HG03025 (cell line): Measurements from ENCODE around the gene CAPN7.

Experiments
- ATAC-seq: cut with Tn5 transposase; IDR thresholded peaks from one replicate; pipeline ENCODE4 v1.9.1; 2021; ENCODE audit warnings: mild to moderate bottlenecking, moderate library complexity; ENCODE audit not compliant: unreplicated experiment, low FRiP score

The CAPN7 gene

GRCh38 chr3:15292765-15293522, 86.9 kb downstream of the CAPN7 start:
- no peak for ATAC-seq

GRCh38 chr3:15294929-15295328, 88.9 kb downstream of the CAPN7 start:
- no peak for ATAC-seq

DNA sequence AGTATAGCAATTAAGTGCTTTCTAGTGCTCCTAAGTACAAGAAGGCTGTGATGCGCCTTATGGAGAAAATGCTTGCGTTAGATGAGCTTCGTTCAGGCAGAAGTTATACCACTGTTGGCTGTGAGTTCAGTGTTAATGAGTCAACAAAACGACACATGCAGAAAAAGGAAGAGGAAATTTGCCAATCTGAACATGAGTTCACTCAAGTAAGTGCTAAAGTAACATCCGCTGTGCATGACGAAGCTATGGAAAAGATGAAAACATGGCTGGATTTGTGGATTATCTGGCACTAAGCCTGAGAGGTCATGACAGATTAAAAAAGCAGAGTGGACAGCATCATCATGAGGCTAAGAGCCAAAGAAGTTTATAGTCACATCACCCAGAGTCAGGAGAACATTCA, 89.5 kb downstream of the CAPN7 start:
- ATAC-seq: no peak

DNA sequence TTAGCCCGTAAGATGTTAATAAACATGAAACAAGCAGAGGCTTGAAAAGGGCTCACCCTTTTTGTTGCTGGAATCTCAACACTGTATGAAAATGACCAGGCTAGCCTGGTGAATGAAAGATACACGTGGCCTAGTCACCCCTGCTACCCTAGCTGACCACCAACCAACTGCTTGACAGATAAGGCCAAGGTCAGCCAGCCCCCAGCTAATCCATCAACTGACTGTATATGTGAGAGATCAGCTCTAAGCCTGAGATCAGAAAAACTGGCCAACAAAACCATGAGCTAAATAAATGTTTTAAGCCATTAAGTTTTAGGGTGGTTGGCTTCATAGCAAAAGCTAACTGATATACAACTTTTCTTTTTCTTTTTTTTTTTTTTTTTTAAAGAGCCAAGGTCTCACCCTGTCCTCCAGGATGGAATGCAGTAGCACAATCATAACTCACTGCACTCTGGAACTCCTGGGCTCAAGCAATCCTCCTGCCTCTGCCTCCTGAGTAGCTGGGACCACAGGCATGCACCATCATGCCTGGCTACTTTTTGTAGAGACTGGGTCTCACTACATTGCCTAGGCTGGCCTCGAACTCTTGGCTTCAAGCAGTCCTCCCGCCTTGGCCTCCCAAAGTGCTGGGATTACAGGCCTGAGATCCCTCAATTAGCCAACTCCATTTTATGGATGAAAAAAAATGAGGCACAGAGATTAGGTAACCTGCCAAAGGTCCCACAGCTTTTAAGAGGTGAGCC, 91.7 kb downstream of the CAPN7 start:
- ATAC-seq: no peak

- ATAC-seq: no peak
These were observed 92.5 kb downstream of the CAPN7 start for GRCh38 chr3:15298504-15298903.

DNA sequence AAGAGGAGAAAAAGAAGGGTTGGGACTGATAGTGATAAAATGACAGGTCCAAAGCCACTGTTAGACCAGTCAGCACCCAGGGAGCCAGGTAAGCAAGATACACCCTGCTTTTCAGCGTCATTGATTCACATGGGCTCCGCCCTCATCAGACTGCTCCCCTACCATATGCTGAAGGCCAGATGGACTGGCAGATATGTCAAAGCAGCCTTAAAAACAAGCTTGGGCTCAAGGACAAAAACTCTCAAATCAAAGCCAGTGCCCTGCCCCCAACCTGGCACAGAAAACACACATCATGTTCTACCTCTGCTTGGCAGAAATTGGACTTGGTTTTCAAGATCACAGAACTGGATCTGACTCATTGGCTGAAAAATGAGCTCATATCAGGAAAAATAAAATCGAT, 93.0 kb downstream of the CAPN7 start:
- no peak for ATAC-seq

- ATAC-seq: no peak
These were observed 94.5 kb downstream of the CAPN7 start for GRCh38 chr3:15300323-15301078.

GRCh38 chr3:15301761-15302160, 95.7 kb downstream of the CAPN7 start:
- no peak for ATAC-seq
